Endothelial cell (in vitro differentiated cells): Measurements from ENCODE around the gene C1orf210. TPM values are rescaled to one million over a fixed set of nuclear protein-coding genes. Genes with fewer than 3 reads are reported as not detected.

Experiments used
- DNase-seq: peaks from one replicate; pipeline ENCODE4 v3.0.0; 2021; ENCODE audit warnings: low spot score
- H3K27ac Mint-ChIP-seq: one replicate; pipeline ENCODE4 v1.8.0; 2021; ENCODE audit warnings: mixed read lengths, inconsistent platforms; ENCODE audit not compliant: unreplicated experiment
- H3K27me3 Mint-ChIP-seq: one replicate; pipeline ENCODE4 v1.8.0; 2021; ENCODE audit warnings: mild to moderate bottlenecking, moderate library complexity, mixed read lengths, inconsistent platforms; ENCODE audit not compliant: unreplicated experiment
- H3K36me3 Mint-ChIP-seq: one replicate; pipeline ENCODE4 v1.8.0; 2021; ENCODE audit warnings: mild to moderate bottlenecking, low read depth, mixed read lengths, inconsistent platforms; ENCODE audit not compliant: unreplicated experiment
- H3K4me1 Mint-ChIP-seq: one replicate; pipeline ENCODE4 v1.8.0; 2021; ENCODE audit warnings: mild to moderate bottlenecking, mixed read lengths, inconsistent platforms; ENCODE audit not compliant: unreplicated experiment
- H3K4me3 Mint-ChIP-seq: one replicate; pipeline ENCODE4 v1.8.0; 2021; ENCODE audit warnings: mild to moderate bottlenecking, mixed read lengths, inconsistent platforms; ENCODE audit not compliant: unreplicated experiment
- H3K9me3 Mint-ChIP-seq: one replicate; pipeline ENCODE4 v1.8.0; 2021; ENCODE audit warnings: mixed read lengths, inconsistent platforms; ENCODE audit not compliant: unreplicated experiment
- CTCF ChIP-seq: fragments of 200-600 bp; sonication (generic); IDR thresholded peaks from one replicate; pipeline ENCODE4 v1.5.0; 2021; ENCODE audit warnings: antibody characterized with exemption; ENCODE audit not compliant: unreplicated experiment
- total RNA-seq: library from RNA; stranded (reverse); fragmentation: NEBNext Ultra II Directional; extraction: Animal tissue kit (Norgen Biotek cat#: 25700); gene quantifications from one replicate; pipeline ENCODE4 v1.2.1, GENCODE V29; 2021; ENCODE audit not compliant: unreplicated experiment

Gene C1orf210
- total RNA-seq, 1 donor from 2014 or later: not detected

DNA sequence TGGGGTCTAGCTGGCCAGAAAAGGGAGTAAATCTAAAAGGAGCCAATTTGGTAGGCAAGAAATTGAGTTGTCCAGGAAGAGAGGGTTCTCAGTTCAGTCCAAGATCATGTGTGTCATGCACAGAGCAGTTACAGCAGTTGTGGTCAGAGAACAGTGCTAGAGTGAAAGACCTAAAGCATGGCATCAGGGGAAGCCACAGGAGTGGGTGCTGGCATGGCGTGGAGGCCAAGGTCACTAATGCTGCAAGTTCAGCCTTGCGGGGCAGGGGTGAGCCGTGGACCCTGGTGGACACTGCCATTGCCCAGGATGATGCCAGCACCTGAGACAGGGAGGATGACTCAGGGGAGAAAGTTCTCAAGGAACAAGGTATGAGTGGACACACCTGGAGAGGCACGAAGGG lies 32.2 kb downstream of the C1orf210 start:
- H3K4me1 Mint-ChIP-seq: no peaks in the 10 kb centered on the region
- H3K27me3 Mint-ChIP-seq: peaks cover 12% of the 10 kb centered on the region
- no peak overlapping the region for H3K27ac Mint-ChIP-seq
- no peak overlapping the region for H3K4me3 Mint-ChIP-seq
- no peak for TF ChIP-seq CTCF
- H3K36me3 Mint-ChIP-seq: peaks cover 18% of the 10 kb centered on the region
- H3K9me3 Mint-ChIP-seq: peaks cover 9% of the 10 kb centered on the region
- DNase-seq: no peak

DNA sequence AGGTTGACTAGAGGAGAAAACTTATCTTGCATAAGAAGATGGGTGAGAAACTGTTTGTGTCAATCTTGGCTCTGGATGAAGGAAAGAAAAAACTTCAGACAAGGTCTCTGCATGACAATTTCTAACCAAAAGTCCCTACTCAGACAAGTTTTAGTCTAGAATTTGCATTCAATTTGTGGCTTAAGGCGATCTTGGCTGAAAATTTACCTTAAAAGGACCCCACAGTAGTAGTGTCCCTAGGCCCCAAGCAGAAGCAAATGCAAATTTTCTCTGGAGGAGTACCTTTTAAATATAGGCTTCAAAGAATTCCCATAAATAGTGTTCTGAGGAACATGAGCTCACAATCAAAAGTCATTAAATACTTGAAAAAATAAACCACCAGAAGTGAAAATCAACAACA lies 33.2 kb downstream of the C1orf210 start:
- no peak for DNase-seq
- no peak overlapping the region for H3K4me3 Mint-ChIP-seq
- no peaks in the 10 kb centered on the region for H3K4me1 Mint-ChIP-seq
- H3K9me3 Mint-ChIP-seq: peaks cover 6% of the 10 kb centered on the region
- H3K27me3 Mint-ChIP-seq: peaks cover 12% of the 10 kb centered on the region
- H3K27ac Mint-ChIP-seq: no peak overlapping the region
- peaks cover 12% of the 10 kb centered on the region for H3K36me3 Mint-ChIP-seq
- no peak for TF ChIP-seq CTCF

- no peak for TF ChIP-seq CTCF
- DNase-seq: no peak
- no peaks in the 10 kb centered on the region for H3K4me1 Mint-ChIP-seq
- no peak overlapping the region for H3K4me3 Mint-ChIP-seq
- peaks cover 4% of the 10 kb centered on the region for H3K27me3 Mint-ChIP-seq
- H3K27ac Mint-ChIP-seq: no peak overlapping the region
- H3K9me3 Mint-ChIP-seq: peaks cover under 1% of the 10 kb centered on the region
- peaks cover 6% of the 10 kb centered on the region for H3K36me3 Mint-ChIP-seq
Observed at GRCh38 chr1:43251024-43251423, 34.4 kb downstream of the C1orf210 start.

- Mint-ChIP-seq H3K4me3 (no peak overlapping the region), H3K9me3 (no peaks in the 10 kb centered on the region), H3K36me3 (peaks cover 5% of the 10 kb centered on the region), H3K4me1 (no peaks in the 10 kb centered on the region), H3K27ac (no peak overlapping the region), H3K27me3 (peaks cover 3% of the 10 kb centered on the region)
- no peak for TF ChIP-seq CTCF
- no peak for DNase-seq
Observed at GRCh38 chr1:43250351-43250761, 35.0 kb downstream of the C1orf210 start.

GRCh38 chr1:43247256-43247921 lies 38.0 kb downstream of the C1orf210 start:
- peaks cover 2% of the 10 kb centered on the region for H3K27me3 Mint-ChIP-seq
- no peak overlapping the region for H3K4me3 Mint-ChIP-seq
- H3K36me3 Mint-ChIP-seq: no peaks in the 10 kb centered on the region
- no peak overlapping the region for H3K27ac Mint-ChIP-seq
- H3K4me1 Mint-ChIP-seq: no peaks in the 10 kb centered on the region
- TF ChIP-seq CTCF: no peak
- DNase-seq: no peak
- H3K9me3 Mint-ChIP-seq: no peaks in the 10 kb centered on the region
